UCSD-AML1 (cell line): Measurements from ENCODE around the gene ST6GALNAC5.
"Not testable (repeated sequence)": the region's sequence is repeated elsewhere in the genome, so short reads cannot be mapped to it uniquely, and the experiment has no call there.

Experiments
- DNase-seq: peaks from one replicate; lab custom pipeline; 2025; ENCODE audit not compliant: unreplicated experiment; lab: John Stamatoyannopoulos, UW

Gene ST6GALNAC5

DNA sequence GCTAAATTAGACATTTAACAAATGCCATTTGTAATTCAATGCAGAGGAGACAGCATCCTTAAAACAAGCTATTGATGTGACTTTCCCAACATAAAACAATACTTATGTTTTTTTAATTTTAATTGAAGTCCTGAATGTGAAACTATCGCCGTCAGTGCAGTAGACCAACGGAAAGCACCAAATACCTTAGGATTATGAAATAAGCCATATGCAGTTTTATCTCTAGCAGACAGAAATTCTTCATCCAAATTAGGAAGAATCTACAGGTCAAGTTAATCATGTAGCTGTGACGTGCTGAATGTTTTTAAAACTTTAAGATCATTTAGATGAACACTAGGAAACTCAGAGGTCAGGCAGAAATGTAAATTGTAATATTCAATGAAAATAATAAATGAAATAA, 714 bp upstream of the ST6GALNAC5 start:
- DNase-seq = no peak

DNA sequence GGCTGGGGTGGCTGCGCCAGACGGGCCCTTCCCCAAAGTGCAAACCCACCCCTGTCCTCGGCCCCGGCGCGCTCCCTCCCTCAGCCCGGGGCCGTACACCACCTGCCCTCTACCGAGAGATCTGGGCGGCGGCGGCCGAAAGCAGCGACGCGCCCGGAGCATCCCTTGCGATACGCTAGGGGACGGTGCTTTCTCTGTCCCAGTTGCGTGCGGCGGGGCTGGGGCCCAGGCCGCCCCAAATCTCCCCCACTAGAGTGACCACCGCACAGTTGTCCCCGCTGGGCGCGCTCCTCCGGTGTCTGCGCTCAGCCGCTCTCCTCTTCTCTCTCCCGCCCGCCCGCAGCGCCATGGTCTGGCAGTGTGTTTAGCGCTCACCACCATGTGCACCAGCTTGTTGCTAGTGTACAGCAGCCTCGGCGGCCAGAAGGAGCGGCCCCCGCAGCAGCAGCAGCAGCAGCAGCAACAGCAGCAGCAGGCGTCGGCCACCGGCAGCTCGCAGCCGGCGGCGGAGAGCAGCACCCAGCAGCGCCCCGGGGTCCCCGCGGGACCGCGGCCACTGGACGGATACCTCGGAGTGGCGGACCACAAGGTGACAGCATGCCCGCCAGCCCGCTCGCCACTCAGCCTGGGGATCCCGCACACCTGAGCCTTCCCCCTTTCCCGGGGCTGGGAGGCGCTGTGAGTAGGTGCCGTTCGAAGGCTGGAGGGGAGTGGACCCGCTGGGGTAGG, 1.0 kb downstream of the ST6GALNAC5 start:
- no peak for DNase-seq

GRCh38 chr1:76868916-76869315, 1.6 kb downstream of the ST6GALNAC5 start:
- DNase-seq = no peak

DNA sequence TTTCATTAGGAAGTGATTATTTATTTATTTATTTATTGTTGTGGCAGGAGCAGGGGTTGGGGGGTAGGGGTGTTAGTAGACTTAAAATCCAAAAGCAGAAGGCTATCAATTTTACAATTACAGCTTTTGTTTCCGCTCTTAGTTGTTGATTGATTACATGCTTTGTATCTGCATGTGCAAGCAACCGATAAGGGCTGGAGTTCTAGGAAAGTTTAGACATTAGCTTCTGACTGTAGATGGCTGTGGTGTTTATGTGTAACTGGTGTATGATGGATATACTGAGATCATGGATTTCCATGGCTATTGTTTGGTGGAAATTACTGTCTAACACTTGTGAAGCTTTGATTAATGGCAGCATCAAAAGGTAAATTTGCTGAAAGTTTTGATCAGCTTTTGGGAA, 2.8 kb downstream of the ST6GALNAC5 start:
- no peak for DNase-seq

GRCh38 chr1:76871355-76871974, 4.2 kb downstream of the ST6GALNAC5 start:
- DNase-seq = no peak

GRCh38 chr1:76872944-76873343, 5.7 kb downstream of the ST6GALNAC5 start:
- no peak for DNase-seq

- DNase-seq = no peak
Observed at GRCh38 chr1:76876655-76877395, 9.5 kb downstream of the ST6GALNAC5 start.

GRCh38 chr1:76879014-76879413, 11.7 kb downstream of the ST6GALNAC5 start:
- not testable (repeated sequence) for DNase-seq

DNA sequence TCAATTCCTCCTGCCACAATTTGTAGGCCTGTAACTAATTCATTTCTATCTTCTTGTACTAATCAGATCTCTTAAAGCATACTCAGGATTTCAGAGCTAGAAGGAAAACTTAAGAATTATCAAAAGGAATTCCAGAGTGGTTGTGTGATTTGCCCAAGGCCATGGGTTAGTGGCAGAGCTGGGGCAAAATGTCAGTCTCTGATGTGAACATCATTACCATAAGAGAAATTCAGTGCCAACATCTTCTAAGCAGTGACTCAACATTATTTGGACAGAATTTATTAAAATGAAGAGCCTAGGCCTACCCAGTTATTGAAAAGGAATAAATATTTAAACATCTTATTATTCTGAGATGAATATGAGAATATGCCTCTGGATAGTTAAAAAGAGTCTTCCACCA, 14.5 kb downstream of the ST6GALNAC5 start:
- DNase-seq = no peak

DNA sequence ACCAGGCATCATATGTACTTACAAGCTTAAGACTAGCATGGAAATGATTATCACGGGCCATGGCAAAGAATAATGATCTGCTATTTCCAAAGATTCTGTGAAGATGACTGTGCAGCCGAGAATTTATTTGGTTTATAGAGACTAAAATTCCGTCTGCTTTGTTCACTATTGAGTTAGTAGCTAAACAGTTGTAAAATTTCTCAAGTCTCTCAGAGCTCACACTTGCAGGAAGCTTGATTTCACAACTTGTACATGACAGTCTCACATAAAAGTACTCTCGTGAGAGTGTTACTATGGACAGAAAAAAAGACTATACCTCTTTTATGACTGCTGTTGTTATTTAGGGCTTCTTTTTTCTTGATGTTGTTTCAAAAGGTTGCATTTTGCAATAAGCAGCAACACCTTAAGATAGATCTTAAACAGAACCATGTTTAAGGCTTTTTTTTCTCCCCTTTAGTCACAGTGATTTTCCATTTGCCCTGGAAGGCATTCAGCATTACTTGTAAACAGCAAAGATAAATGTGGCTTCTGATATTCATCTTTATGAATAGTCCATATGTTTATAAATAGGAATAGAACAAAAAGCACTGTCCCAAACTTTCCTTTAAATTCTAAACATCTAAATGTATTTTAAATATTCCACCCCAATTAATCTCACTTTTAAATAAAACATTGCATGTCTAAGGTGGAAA, 24.8 kb downstream of the ST6GALNAC5 start:
- no peak for DNase-seq

DNA sequence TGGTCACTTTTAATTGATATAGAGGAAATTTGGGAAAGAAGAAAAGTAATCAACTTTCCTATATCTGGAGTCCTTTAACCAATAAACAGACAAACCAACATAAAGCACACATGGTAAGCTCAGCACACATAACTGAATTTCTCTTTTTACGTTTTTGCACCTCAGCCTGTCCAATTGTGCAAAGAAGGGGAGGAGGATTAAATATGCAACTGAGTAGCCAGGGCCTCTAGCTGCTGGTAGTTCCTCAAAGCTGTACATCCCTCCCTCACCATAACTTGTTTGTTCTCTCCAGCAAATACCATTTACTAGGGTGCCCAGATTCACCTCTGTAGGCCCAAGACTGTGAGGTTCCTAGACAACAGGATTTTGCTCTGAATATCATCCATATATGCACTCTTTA, 25.4 kb downstream of the ST6GALNAC5 start:
- DNase-seq = no peak

- peak; percentile 12 for DNase-seq
Observed at GRCh38 chr1:76901158-76901767, 34.0 kb downstream of the ST6GALNAC5 start.

GRCh38 chr1:76905876-76906595, 38.8 kb downstream of the ST6GALNAC5 start:
- no peak for DNase-seq

- no peak for DNase-seq
Observed at GRCh38 chr1:76909311-76909710, 42.0 kb downstream of the ST6GALNAC5 start.

GRCh38 chr1:76919085-76919484, 51.8 kb downstream of the ST6GALNAC5 start:
- DNase-seq = no peak

DNA sequence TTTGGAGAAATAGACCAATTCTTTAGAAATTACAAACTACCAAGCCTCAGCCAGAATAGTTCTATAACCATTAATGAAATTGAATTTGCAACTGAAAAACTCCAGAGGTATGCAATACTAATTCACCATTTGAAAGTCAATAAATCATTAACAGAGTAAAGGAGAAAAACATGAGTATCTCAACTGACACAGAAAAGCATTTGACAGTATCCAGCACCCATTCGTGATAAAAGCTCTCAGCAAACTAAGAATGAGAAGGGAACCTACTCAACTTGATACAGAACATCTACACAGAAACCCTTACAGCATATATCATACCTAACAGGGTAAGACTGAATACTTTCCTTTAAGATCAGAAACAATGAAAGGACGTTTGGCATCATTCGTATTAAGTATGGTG, 54.3 kb downstream of the ST6GALNAC5 start:
- no peak for DNase-seq

DNA sequence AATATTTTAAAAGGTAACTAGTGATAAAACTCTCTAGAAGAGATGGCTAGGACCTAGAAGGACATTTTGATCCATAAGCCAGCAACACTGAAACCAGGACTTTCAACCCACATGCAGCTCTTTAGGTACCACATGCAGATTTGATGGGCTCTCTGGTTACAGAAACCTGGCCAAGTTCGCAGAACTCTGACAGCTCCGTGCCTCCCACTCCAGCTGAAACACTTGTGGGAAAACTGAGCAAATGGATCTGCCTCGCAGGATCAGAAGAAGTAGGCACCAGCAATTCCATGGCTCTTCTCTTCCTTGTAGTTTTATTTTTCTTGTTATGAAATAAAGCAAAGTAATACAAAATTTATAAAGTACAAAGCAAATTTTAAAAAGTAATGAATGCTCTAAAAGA, 58.5 kb downstream of the ST6GALNAC5 start:
- DNase-seq = no peak

DNA sequence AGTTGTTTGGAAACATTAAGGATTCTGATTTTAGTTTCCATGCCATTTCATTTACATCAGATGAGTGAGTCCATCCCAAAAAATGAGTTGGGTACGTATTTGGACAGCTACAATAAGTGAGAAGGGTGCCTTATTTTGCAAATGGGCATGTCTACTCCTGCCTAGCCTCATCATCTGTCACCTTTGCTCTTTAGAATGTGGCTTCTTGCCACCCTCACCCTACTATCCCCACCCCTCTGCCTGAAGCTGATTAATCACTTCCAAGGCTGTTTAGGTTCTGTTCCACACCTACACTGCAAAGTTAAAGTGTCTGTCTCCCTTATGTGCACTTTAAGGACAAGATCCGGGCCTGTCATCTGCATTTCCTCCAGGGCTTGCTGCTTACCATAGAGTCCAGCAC, 61.2 kb downstream of the ST6GALNAC5 start:
- no peak for DNase-seq

- no peak for DNase-seq
Observed at GRCh38 chr1:76929136-76929535, 61.9 kb downstream of the ST6GALNAC5 start.
